ENCODE measurements around the gene REPIN1.
A peak's percentile ranks its signal among the peaks of the same experiment; 100 is the strongest.

REPIN1 gene

GRCh38 chr7:150398108-150398964 lies 29.7 kb downstream of the REPIN1 start:
- DNase-seq, result no peak

DNA sequence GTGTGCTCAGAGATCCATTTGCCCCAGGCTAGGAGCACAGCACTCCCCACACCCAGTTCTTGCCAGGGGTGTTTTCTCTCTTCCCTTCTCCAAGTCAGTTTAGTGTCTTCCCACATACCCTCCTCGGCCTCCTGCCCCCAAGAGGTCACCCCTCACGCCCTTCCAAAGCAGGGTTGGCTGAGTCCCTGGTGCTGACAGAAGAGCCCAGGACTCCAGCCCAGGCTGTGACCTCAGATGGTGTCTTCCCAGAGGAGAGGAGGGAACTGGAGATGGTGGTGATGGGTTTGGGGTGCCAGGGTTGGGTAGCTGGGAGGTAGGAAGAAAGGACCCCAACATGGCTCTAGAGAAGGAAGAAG lies 30.3 kb downstream of the REPIN1 start:
- DNase-seq, result no peak

DNA sequence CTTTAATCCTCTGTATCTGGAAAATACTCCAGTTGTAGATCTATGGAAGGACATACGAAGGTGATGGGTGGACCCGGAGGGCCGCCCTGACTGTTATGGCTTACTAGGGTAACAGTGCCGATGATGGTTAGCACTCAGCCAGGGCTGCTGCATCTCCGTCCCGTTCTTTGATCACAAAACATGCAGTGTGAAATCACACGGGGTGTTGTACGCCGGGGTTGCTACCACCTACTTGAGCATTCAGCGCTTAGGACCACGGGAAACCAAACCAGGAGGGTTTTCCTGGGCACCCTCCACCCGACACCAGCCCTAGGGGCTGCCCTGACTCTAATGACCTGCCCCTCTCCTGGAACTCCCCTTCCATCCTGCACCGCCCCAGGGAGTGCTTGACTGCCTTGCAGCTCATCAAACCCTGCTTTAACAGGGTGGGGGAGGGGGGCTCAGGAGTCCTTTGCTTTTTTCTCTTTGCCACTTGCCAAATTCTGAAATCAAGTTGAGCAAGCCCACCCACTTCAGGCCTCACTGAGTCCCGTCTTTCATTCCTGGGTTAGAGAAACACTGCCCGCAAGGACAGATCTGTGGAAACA lies 30.9 kb downstream of the REPIN1 start:
- no peak for DNase-seq

GRCh38 chr7:150400008-150400787 lies 31.6 kb downstream of the REPIN1 start:
- DNase-seq, result no peak

DNA sequence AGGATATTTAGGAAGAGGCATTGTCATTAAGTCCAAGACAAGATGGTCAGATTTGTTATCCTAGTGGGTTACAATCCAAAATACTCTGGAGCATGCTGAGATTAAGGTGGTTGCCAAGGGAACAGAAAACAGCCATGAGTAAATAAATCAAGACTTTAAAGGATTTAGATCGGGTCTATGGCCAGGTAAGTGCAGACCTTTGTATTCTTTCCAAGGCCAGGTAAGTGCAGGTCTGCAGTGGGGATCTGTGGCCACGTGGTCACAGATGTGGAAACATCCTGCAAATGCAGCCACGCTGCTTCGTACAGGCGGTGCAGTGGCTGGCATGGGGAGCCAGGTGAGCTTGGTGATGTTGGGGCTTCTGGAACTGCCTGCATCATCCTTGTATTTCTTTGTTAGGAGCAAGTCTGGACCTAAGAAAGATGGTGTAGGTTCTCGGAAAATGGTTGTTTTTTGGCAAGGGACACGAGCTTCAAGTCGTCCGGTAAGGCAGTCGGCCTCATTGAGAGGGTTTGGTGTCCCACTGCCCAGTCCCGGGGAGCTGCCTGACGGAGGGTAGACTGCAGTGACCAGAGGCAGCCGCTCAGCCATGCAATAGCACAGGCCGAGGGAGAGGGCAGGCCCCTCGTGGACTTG lies 32.3 kb downstream of the REPIN1 start:
- DNase-seq, result no peak

DNA sequence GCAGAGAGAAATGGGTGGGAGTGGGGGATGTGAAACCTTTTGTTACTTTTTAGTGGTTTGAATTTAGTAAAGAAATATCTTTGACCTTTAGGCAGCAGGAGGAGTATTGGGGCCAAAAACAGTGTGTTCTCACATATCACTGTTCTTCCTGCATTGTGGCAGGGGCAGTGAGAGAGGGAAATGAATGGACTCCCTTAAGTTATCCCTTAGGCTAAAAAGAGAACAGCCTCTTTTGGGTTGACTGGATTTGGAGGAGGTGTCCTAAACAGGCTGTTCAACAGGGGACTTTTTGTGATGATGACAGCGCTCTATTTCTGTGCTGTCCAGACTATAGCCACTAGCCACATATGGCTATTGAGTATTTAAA lies 32.8 kb downstream of the REPIN1 start:
- DNase-seq, result no peak

GRCh38 chr7:150401861-150402631 lies 33.4 kb downstream of the REPIN1 start:
- DNase-seq, result no peak

DNA sequence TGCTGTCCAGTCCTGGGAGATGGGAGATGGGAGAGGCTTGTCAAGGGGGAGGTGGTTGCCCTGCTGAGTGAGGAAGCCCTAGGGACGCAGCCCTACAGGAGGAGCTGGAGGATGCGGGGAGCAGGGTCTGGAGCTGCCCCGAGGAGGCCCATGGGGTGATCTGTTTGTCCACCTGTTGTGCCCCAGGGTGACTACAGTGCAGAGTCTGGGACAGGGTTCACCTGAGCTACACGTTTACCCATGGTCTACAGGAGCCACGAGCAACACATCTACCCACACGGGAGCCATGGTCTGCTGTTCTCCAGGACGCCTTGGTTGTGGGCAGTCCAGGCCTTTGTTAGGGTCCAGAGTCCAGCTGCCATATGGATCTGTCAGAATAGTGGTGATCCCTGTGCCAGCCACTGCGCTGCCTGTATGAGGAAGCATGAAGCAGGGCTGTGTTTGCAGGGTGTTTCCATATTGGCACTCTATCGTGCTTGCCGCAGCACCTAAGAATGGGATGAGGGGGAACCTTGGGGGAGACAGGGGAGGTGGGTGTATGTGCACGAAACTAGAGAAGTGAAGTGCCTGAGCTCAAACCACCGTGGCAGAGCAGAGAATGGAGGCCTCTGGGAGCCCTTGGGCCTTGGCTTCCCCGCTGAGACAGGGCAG lies 34.2 kb downstream of the REPIN1 start:
- DNase-seq, result no peak

DNA sequence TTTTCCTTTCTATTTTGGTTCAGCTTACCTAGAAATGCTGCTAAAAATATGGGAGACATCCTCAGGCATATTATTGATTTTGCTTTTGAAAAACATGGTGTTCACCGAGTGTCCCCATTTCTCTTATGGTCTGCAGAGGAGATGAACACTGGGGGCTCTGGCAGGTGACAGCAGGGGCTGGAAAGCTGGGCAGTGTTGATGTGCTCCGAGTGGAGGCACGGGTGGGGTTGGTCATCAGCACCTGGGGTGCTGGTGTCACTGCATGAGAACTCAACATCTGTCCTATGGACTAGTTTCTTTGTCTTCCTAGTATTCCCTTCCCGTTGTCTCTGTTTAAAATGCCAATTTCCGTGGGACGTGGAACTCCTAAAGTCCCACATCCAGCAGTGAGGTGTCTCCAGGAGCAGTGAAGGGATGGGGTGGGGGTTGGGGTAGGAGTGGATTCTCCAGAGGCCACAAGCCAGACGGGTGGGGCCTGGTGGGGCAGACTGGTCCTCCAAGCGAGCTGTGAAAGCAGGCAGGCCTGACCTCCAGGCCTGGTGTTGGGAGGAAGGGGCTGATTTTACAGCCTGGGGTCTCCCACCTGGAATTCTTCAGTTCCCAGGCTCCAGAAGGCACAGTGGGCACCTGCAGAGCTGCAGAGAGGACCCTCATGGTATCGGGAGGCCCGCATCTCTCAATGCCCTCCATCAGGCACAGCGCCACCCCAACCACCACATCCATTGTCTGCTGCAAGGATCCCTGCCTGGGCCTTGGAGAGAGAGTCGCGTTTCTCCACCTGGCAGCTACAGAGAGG lies 35.0 kb downstream of the REPIN1 start:
- DNase-seq, result no peak

GRCh38 chr7:150404172-150404804 lies 35.7 kb downstream of the REPIN1 start:
- DNase-seq, result no peak

DNA sequence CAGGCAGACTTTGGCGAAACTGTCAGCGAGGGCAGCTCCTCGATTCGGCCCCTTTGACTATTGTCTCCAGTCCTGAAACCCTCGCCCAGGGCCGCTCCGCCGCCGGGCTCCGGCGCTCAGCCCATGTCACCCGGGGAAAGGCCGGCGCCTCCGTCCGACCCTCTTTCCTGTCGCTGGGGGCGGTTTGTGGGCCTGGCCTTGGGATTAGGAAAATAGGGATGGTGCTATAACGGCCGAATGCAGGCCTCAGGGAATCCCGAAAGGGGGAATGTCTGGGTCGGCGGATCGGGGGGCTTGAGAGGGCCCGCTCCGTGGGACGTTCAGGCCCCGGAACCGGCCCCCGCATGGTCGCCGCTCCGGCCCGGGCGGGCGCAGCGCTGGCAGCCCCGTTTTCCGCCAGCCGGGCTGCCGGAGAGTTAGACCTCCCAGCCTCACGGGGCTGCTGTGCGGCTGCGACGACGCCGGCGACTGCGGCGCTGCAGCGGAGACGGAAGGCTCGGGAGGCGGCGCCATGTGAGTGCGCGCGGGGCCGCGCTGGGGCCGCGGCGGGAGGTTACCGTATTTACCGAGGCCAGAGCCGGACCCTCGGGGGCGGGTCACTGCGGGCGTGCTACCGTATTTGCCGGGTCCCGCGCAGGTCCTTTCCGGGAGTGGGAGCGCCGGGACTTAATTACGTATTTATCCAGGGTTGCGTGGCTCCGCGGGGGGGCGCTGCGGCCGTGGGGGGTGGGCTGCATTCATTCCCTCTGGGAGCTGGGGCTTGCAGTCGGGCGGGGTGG lies 36.4 kb downstream of the REPIN1 start:
- peak; percentile 29 to 72 (median 44) for DNase-seq

DNA sequence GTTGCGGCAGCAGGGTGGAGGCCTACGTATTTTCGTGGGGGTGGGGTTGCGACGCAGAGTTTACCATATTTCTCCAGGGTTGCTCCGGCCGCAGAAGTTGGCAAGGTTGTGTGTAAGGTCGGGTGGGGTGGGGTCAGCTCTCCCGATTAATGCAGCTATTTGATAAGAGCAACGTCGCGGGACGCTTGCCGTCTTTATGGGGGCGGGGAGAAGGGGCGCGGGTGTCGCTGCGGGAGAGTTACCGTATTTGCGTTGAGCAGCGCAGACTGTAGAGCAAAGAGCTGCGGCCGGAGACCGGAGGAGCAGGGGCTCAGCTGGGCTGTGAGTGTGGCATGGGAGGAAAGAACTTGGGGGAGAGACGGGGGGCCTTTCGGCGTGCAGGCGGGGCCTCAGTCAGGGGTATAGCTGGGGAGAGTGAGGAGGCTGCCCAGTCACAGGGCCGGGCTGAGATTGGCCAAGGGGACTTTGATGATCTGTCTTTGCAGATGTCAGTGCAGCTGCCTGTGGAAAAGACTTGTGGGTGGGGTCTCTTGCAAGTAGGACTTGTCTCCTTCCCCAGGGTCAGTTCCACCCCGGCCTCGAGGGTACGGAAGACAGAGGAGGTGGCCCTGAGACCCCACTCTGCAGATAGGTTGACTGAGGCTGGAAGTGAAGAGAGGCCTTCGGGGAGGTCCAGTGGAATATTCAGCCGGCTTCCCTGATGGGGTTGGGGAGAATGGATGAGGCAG lies 37.1 kb downstream of the REPIN1 start:
- peak in 1 of 4 experiments; percentile 49 for DNase-seq

DNA sequence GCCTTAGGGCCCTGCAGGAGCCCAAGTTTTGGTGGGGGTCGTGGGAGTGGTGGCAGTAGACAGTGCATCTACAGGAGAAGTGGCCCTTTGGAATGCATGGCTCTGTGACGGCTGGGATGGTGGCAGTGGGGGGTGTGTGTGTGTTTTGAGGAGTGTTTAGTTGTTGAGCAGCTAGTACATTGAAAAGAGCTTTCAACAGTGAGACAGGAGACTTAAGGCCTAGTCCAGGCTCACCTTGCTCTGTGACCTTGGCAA lies 37.6 kb downstream of the REPIN1 start:
- no peak for DNase-seq

DNA sequence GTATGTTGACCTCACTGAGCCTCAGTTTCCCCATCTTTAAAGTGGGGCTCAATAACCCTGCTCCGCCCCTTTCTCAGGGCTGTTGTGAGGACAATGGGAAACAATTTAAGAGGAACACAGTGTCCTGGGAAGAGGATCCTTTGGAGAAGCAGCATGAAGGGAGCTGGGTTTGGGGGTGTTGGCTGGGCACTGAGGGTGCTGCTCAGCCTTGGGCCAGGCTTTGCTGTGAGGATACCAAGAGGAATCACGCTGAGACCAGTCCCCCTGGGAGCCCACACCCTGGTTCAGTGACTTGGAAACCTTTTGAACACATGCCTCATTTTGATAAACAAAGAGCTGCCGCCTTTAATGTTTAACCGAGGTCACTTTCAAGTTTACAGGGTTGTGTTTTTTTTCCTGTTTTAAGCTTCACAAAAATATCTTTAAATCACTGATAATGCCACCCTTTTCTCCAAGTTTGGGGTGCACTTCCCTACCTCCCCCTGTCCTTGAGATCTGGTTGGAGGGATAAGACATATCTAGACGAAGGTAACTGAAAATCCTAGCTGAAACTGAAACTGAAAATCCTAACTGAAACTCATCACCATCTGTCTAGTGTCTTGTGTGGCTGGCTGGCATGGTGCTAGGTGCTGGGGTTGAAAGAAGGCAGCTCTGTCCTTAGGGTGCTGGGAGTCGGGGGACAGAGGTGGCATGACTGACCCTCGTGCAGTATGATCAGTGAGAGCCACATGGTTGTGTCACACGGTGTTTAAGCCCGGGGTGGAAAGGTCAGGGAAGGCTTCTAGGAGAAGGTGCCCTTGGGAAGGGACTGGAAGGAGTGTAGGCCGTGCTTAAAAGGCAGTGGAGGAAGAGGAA lies 38.2 kb downstream of the REPIN1 start:
- DNase-seq, result no peak

DNA sequence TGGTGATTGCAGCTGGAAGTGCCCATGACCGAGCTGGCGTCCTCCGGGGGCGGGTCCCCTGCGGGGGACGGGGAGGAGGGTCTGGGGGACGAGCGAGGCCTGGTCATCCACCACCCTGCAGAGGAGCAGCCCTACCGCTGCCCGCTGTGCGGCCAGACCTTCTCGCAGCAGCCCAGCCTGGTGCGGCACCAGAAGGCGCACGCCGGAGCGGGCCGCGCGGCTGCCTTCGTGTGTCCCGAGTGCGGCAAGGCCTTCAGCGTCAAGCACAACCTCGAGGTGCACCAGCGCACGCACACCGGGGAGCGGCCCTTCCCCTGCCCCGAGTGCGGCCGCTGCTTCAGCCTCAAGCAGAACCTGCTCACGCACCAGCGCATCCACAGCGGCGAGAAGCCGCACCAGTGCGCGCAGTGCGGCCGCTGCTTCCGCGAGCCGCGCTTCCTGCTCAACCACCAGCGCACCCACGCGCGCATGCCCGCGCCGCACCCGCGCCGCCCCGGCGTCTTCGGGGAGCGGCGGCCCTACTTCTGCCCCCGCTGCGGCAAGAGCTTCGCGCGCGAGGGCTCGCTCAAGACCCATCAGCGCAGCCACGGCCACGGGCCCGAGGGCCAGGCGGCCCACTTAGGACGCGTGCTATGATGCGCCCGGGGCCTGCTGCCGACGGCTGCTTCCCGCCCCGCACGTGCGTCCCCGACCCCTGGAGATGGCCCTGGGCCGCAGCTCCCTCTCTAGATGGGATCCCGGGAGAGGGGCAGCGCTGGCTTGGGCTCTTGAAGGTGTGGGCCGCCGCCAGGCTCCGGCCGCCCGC lies 39.2 kb downstream of the REPIN1 start:
- DNase-seq, result no peak

GRCh38 chr7:150408393-150409299 lies 40.0 kb downstream of the REPIN1 start:
- no peak for DNase-seq

All from activated naive CD4-positive, alpha-beta T cell (primary cell).